Testis (tissue), 3 donors: ENCODE results near the gene MED12L. TPM values are rescaled to one million over a fixed set of nuclear protein-coding genes. Genes with fewer than 3 reads are reported as not detected.

Experiments
- DNase-seq: peaks from one replicate; pipeline ENCODE4 v3.0.0-alpha.2; 2019
- H3K27ac ChIP-seq, 2 donors: fragments of 200-600 bp; sonication (generic); one replicate each; pipeline ENCODE4 v1.5.1; 2019
- H3K27me3 ChIP-seq: fragments of 200-600 bp; sonication (generic); one replicate; pipeline ENCODE4 v1.5.1; 2019
- H3K36me3 ChIP-seq: fragments of 200-600 bp; sonication (generic); one replicate; pipeline ENCODE4 v1.5.1; 2017; ENCODE audit warnings: low read depth; ENCODE audit errors: missing control alignments
- H3K4me1 ChIP-seq: fragments of 200-600 bp; sonication (generic); one replicate; pipeline ENCODE4 v1.5.1; 2019
- H3K4me3 ChIP-seq, 2 donors: fragments of 200-600 bp; sonication (generic); one replicate each; pipeline ENCODE4 v1.5.1; 2017 to 2019
- H3K9me3 ChIP-seq: fragments of 200-600 bp; sonication (generic); one replicate; pipeline ENCODE4 v1.5.1; 2017
- CTCF ChIP-seq, 3 experiments: fragments of 450-650 bp in 2 of 3; fragments of 200-600 bp in 1 of 3; sonication (generic) in 1 of 3; IDR thresholded peaks; one replicate each; pipeline ENCODE4 v1.5.1; 2016 to 2019; ENCODE audit warnings: antibody characterized with exemption in 3 of 3, mild to moderate bottlenecking in 2 of 3, moderate library complexity in 1 of 3
- POLR2A ChIP-seq: fragments of 450-650 bp; IDR thresholded peaks from one replicate; pipeline ENCODE4 v1.6.1; 2017; ENCODE audit warnings: antibody characterized with exemption, mild to moderate bottlenecking, moderate library complexity
- WGBS, 2 donors: methylation state at CpG; one replicate each; pipeline ENCODE4 v1.1.5; 2018; 5-methylcytosine and 5-hydroxymethylcytosine counted together
- intact Hi-C: fragments of 100-400 bp; cut with DNase I; formaldehyde crosslinking; loops from one replicate; pipeline ENCODE4 v1.15.1; 2023; ENCODE audit warnings: low total_unique reads
- polyA plus RNA-seq: library from polyadenylated mRNA; stranded (reverse); fragments of 350-450 nt; fragmentation: Illumina TruSeq; extraction: RNeasy Lipid Tissue Mini Kit (QIAGEN cat#74804); gene quantifications from one replicate; pipeline ENCODE4 v1.2.3, GENCODE V29; 2014; ENCODE audit warnings: low read depth, low replicate concordance; ENCODE audit not compliant: insufficient read depth
- total RNA-seq, 2 donors: library from RNA; depleted of rRNA; stranded (reverse); fragments of >200 nt; gene quantifications; one replicate each; pipeline ENCODE4 v1.2.3, GENCODE V29; 2016

MED12L gene
- total and polyA plus RNA-seq, 3 donors from 2014 or later: 10.3 to 18.5 (median 10.4) TPM

- no peak for DNase-seq
- TF ChIP-seq CTCF (IDR thresholded peaks at IDR 0.05): no peak
- no peak for TF ChIP-seq POLR2A
- Histone ChIP-seq H3K9me3 (no peaks in the 10 kb centered on the region), H3K27ac (no peak overlapping the region), H3K36me3 (no peaks in the 10 kb centered on the region), H3K4me1 (no peaks in the 10 kb centered on the region), H3K27me3 (no peaks in the 10 kb centered on the region), H3K4me3 (no peak overlapping the region)
- WGBS, 2 donors: 84% methylated on average over 3 of the region's 3 CpGs
- intact Hi-C loops: no loop called here
Measured at GRCh38 chr3:151366993-151367392, 281.5 kb downstream of the MED12L start.

- no peak overlapping the region for H3K27ac ChIP-seq
- WGBS, 2 donors: 71 to 88% methylated on average over 5 of the region's 5 CpGs
- intact Hi-C loops: no loop called here
- no peak overlapping the region for H3K4me3 ChIP-seq
- H3K36me3 ChIP-seq: no peaks in the 10 kb centered on the region
- DNase-seq: no peak
- H3K27me3 ChIP-seq: no peaks in the 10 kb centered on the region
- TF ChIP-seq CTCF (IDR thresholded peaks at IDR 0.05) (no peak), POLR2A (no peak)
- H3K4me1 ChIP-seq: no peaks in the 10 kb centered on the region
- no peaks in the 10 kb centered on the region for H3K9me3 ChIP-seq
Measured at GRCh38 chr3:151367448-151367847, 282.0 kb downstream of the MED12L start.

- no peak overlapping the region for H3K27ac ChIP-seq
- no peaks in the 10 kb centered on the region for H3K4me1 ChIP-seq
- no peaks in the 10 kb centered on the region for H3K9me3 ChIP-seq
- TF ChIP-seq POLR2A (no peak), CTCF (IDR thresholded peaks at IDR 0.05) (no peak)
- intact Hi-C loops: no loop called here
- DNase-seq: no peak
- H3K27me3 ChIP-seq: no peaks in the 10 kb centered on the region
- no peaks in the 10 kb centered on the region for H3K36me3 ChIP-seq
- no peak overlapping the region for H3K4me3 ChIP-seq
Measured at GRCh38 chr3:151371526-151371925, 286.1 kb downstream of the MED12L start.

GRCh38 chr3:151372063-151372820 is 286.8 kb downstream of the MED12L start:
- no peak overlapping the region for H3K4me3 ChIP-seq
- TF ChIP-seq POLR2A: no peak
- no peak for TF ChIP-seq CTCF (IDR thresholded peaks at IDR 0.05)
- WGBS, 2 donors: 82 to 96% methylated on average over 4 of the region's 4 CpGs
- H3K27ac ChIP-seq: no peak overlapping the region
- H3K27me3 ChIP-seq: no peaks in the 10 kb centered on the region
- intact Hi-C loops: no loop called here
- H3K36me3 ChIP-seq: no peaks in the 10 kb centered on the region
- no peaks in the 10 kb centered on the region for H3K4me1 ChIP-seq
- no peak for DNase-seq
- no peaks in the 10 kb centered on the region for H3K9me3 ChIP-seq
